ENCODE data around the gene KCTD16. TPM values are rescaled to one million over a fixed set of nuclear protein-coding genes. Genes with fewer than 3 reads are reported as not detected.

Gene KCTD16
- total RNA-seq, 1 experiment from 2014 or later, result 0.64 TPM

- DNase-seq (ENCODE audit: low read depth, low spot score), result no peak
- H3K4me2 ChIP-seq (ENCODE audit: low read length), result no peak overlapping the region
- no peak for ATAC-seq
- H3K9me2 ChIP-seq (ENCODE audit: insufficient read depth), result no peaks in the 10 kb centered on the region
- no peak overlapping the region for H2AFZ ChIP-seq (ENCODE audit: low read depth, low read length, poor library complexity, severe bottlenecking)
- CTCF ChIA-PET, result no interaction called here
- RAD21 ChIA-PET (ENCODE audit: low non-redundant PET in 1 of 2, low total read pairs in 2 of 2, uncharacterized antibody in 2 of 2, unreplicated experiment in 2 of 2), result no interaction called here
- peaks cover 32% of the 10 kb centered on the region for H3K27me3 ChIP-seq (ENCODE audit: insufficient read depth, low read length)
- POLR2A ChIA-PET, result no interaction called here
- H3K9me3 ChIP-seq (ENCODE audit: control insufficient read depth in 1 of 2, insufficient read depth in 1 of 2, low read depth in 1 of 2, low read length in 2 of 2), result no peaks in the 10 kb centered on the region
- no peaks in the 10 kb centered on the region for H3K4me1 ChIP-seq (ENCODE audit: control insufficient read depth in 1 of 2, insufficient read depth in 2 of 2, low read length in 2 of 2)
- intact Hi-C loops (cut with micrococcal nuclease), result no loop called here
- no peaks in the 10 kb centered on the region for H4K20me1 ChIP-seq (ENCODE audit: insufficient read depth)
- no peak overlapping the region for H3K27ac ChIP-seq (ENCODE audit: low read depth, low read length)
- H3K4me3 ChIP-seq (replicated peaks in 1 of 2; ENCODE audit: low read depth in 1 of 2, low read length in 2 of 2), result no peak overlapping the region
- BruUV-seq (replicated peaks), result no TSS peak
- no peak overlapping the region for H3K9ac ChIP-seq (ENCODE audit: low read length)
- TF ChIP-seq JUND (IDR thresholded peaks at IDR 0.05) (no peak), CTCF (IDR thresholded peaks at IDR 0.05 in 2 of 3, conservative IDR thresholded peaks at IDR 0.05 in 1 of 3; ENCODE audit: borderline replicate concordance in 1 of 3, insufficient read depth in 1 of 3, low read depth in 2 of 3, low read length in 2 of 3) (no peak), EGR1 (IDR thresholded peaks at IDR 0.05; ENCODE audit: low read depth) (no peak), ELF1 (IDR thresholded peaks at IDR 0.05; ENCODE audit: borderline replicate concordance, low read depth) (no peak), EZH2 (IDR thresholded peaks at IDR 0.05) (no peak), SRF (IDR thresholded peaks at IDR 0.05; ENCODE audit: low read depth) (no peak), SP1 (IDR thresholded peaks at IDR 0.05; ENCODE audit: low read depth) (no peak), MAX (IDR thresholded peaks at IDR 0.05) (no peak), EZH2phosphoT487 (IDR thresholded peaks at IDR 0.05; ENCODE audit: borderline replicate concordance) (no peak), FOSL1 (IDR thresholded peaks at IDR 0.05; ENCODE audit: low read depth) (no peak), POLR2AphosphoS5 (IDR thresholded peaks at IDR 0.05; ENCODE audit: low read depth, low read length) (no peak), REST (IDR thresholded peaks at IDR 0.05; ENCODE audit: low read depth) (no peak)
- no peaks in the 10 kb centered on the region for H3K79me2 ChIP-seq (ENCODE audit: insufficient read depth, low read length)
- H3K36me3 ChIP-seq (ENCODE audit: control insufficient read depth in 1 of 2, insufficient read depth in 2 of 2, low read length in 2 of 2), result no peaks in the 10 kb centered on the region
Observed at GRCh38 chr5:144369006-144369405, 198.3 kb downstream of the KCTD16 start.

Data from HCT116 (cell line).